GM21717 (cell line): ENCODE data around the gene CASQ2.

Experiments
- ATAC-seq: cut with Tn5 transposase; IDR thresholded peaks from one replicate; pipeline ENCODE4 v1.9.1; 2021; ENCODE audit warnings: mild to moderate bottlenecking, moderate library complexity; ENCODE audit not compliant: unreplicated experiment

CASQ2 gene

GRCh38 chr1:115669002-115669673 is 99.4 kb downstream of the CASQ2 start:
- ATAC-seq = no peak

- no peak for ATAC-seq
Observed at GRCh38 chr1:115668579-115668978, 99.9 kb downstream of the CASQ2 start.

- no peak for ATAC-seq
Observed at GRCh38 chr1:115666702-115667101, 101.8 kb downstream of the CASQ2 start.

- no peak for ATAC-seq
Observed at GRCh38 chr1:115666206-115666605, 102.3 kb downstream of the CASQ2 start.

- ATAC-seq = no peak
Observed at GRCh38 chr1:115665319-115666096, 103.0 kb downstream of the CASQ2 start.

DNA sequence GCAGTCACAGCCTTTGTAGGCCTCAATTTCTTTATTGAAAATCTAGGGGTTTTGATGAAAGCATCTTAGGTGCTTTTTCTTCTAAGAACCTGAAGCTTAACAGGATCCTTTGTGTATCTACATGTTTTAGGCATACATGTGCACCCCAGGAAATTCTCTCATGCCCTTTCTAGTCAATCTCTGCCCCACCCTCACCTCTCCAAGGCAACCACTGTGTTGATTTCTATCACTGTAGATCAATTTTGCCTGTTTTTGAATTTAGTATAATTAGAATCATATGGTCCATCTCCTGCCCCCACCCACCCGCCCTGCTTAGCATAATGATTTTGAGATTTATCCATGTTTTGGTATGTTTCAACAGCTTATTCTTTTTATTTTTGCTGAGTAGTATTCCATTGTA is 107.4 kb downstream of the CASQ2 start:
- no peak for ATAC-seq

- ATAC-seq = no peak
Observed at GRCh38 chr1:115660151-115660550, 108.4 kb downstream of the CASQ2 start.

DNA sequence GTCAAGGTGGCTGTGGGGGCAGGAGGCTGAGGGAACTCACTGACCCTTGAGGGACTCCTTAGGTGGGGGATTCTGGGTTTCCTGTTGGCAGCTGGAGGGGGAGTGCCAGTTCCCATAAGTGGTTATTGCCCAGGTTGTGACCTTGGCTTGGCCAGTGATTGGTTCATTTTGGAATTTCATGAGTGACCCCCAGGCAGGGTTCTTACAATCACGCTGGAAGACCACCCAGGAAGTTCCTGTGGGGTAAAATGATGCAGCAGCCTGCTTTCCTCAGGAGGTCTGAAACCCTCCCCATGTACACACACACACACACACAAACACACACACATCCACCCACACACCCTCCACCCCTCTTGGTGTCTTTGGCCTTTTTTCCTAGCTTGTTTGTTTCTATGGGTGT is 109.9 kb downstream of the CASQ2 start:
- ATAC-seq = no peak

DNA sequence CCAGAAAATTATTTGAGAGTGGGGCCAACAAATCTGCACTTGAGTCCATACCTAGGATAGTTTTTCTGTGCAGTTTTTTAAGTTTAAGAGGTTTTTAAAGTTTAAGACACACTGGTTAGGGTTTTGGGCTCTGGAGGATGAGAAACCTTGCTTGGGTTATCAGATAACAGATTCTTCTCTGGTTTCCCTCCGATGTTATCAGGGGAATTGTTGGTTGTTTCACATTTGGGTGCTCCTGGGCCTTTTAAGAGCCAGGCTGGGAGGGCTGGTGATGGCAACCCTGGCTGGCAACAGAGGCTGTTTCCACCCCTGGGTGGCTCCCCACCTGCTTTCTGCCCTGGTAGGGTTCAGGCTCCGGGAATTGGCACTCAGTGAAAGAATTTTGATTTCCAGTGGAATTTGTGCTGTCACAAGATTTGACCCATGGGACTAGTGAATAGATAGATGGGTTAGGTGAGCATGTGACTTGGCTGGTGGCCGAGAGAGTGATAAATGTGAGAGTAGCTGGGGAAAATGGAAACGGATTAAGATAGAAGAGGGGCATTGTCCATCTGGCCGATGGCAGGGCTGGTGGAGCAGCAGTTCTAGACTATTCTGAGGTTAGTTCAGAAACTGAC is 111.9 kb downstream of the CASQ2 start:
- no peak for ATAC-seq

DNA sequence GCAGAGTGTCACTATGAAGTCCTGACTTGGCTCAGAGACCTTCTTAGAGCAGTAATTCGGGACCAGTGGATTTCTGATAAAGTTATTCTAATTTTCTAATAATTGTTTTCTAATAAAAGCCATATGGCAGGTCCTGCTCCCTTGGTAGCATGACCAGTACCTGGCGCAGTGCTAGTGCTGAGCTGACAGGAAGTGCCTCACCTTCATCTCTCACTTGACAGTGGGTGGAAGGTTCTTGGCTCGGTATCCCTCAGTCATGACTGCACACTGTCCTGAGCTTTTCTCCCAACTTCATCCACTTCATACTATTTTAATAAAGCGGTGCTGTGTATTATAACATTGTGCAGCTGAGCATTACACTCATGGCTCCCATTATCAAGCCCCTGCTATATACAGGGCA is 112.6 kb downstream of the CASQ2 start:
- no peak for ATAC-seq

GRCh38 chr1:115655306-115655663 is 113.2 kb downstream of the CASQ2 start:
- ATAC-seq = no peak

DNA sequence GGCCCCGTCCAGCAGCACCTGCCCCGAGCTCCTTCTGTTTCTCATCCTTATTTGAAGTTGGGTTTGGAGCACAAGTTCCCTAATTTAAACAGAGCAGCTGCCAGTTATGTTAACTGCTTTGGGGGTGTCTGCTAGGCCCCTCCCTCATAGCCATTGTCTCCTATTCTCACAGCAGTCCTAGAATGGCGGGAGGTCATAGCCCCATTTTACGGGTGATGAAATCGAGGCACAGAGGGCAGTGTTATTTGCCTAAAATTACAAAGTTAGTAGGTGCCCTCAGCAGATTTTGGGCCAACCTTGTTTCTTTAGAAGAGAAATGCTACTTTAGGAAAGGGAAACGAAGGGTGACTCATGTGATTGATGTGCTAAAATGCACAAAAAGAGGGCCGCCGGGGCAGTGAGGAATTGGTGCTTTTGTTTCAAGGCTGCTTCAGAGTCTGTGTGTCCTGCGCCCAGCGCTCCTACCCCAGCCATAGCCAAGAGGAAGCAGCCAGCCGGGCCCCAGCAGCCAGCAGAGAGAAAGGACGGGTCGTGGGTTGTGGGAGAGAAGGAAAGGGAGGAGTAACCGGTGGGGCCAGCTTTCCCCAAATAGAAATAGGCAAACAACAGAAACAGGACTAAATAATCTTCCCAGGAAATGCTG is 113.7 kb downstream of the CASQ2 start:
- no peak for ATAC-seq

DNA sequence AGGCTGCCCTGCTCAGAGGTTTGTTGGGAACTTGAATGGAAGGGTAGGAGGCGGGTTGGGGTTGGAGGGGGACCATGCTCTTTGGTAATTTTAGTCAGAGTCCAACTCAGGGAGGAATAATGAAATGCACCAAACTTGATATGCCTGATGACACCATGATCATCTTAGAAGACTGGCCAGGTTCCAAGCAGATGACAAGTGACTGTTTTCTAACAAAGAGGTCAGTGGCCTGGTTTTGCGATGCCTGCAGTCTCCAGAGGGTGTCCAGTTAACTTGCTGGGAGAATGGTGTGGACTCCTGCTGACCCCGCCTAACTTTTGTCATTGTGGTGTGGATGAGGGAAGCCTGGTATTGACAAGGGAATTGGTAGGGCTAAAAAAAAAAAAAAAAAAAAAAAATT is 114.4 kb downstream of the CASQ2 start:
- no peak for ATAC-seq

DNA sequence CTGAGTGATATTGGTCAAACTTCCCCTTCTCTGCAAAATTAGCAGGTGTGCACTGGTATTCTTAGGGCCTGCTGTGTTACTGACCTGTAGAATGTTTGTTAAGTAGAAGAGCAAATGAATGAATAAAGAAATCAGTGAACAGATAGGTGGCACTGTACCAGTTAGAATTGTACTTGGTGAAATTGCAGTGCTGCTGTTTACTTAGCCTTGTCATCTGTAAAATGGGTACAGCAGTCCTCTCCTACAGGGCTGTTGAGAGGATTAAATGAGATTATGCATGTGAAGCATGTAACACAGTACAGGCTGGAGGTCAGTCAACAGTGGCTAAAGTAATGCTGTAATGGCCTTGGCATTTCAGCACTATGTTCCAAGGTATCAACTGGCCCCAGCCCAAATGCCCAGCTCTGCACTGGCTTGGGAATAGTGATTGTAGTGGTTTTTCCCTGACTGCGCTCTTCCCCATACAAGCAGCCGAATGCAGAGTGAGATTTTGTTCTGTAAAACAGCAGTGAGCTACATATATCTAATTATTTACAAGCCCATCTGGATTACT is 116.2 kb downstream of the CASQ2 start:
- ATAC-seq = no peak

DNA sequence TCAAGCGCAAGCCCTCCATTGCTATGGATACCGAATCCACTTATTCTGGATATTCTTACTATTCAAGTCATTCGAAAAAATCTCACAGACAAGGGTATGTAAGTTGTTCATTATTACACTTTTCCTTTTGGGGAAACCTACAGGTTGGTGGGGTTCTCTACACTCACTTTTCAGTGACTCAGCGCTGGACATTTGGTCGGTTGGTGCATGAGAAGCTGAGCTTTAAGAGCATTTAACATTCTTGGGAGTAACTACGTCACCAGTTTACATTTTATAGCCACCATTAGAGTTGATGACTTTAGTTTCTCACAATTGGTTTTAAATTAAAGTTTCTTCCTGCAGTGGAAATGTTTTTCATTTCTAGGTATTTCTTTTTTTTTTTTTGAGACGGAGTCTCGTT is 117.1 kb downstream of the CASQ2 start:
- no peak for ATAC-seq

GRCh38 chr1:115650961-115651360 is 117.6 kb downstream of the CASQ2 start:
- no peak for ATAC-seq
